ENCODE data around the gene TSPAN11. TPM values are rescaled to one million over a fixed set of nuclear protein-coding genes. Genes with fewer than 3 reads are reported as not detected.

Gene TSPAN11
- total RNA-seq, 1 donor from 2014 or later, result not detected

GRCh38 chr12:31015215-31015614 lies 88.7 kb downstream of the TSPAN11 start:
- FAIRE-seq (no peak), DNase-seq (ENCODE audit: low read depth) (no peak)
- Histone ChIP-seq H3K4me3 (ENCODE audit: low read depth, low read length) (no peak overlapping the region), H3K27me3 (ENCODE audit: control insufficient read depth, insufficient read depth, low read length) (no peaks in the 10 kb centered on the region), H3K36me3 (ENCODE audit: control insufficient read depth, insufficient read depth, low read length) (no peaks in the 10 kb centered on the region)
- no peak for TF ChIP-seq CTCF (IDR thresholded peaks at IDR 0.05; ENCODE audit: insufficient read depth, low read length, severe bottlenecking)

- Histone ChIP-seq H3K27me3 (ENCODE audit: control insufficient read depth, insufficient read depth, low read length) (no peaks in the 10 kb centered on the region), H3K4me3 (ENCODE audit: low read depth, low read length) (no peak overlapping the region), H3K36me3 (ENCODE audit: control insufficient read depth, insufficient read depth, low read length) (no peaks in the 10 kb centered on the region)
- DNase-seq (ENCODE audit: low read depth) (no peak), FAIRE-seq (no peak)
- no peak for TF ChIP-seq CTCF (IDR thresholded peaks at IDR 0.05; ENCODE audit: insufficient read depth, low read length, severe bottlenecking)
Measured at GRCh38 chr12:31016057-31016456, 89.5 kb downstream of the TSPAN11 start.

GRCh38 chr12:31017535-31017934 lies 91.0 kb downstream of the TSPAN11 start:
- Histone ChIP-seq H3K27me3 (ENCODE audit: control insufficient read depth, insufficient read depth, low read length) (no peaks in the 10 kb centered on the region), H3K4me3 (ENCODE audit: low read depth, low read length) (no peak overlapping the region), H3K36me3 (ENCODE audit: control insufficient read depth, insufficient read depth, low read length) (no peaks in the 10 kb centered on the region)
- no peak for TF ChIP-seq CTCF (IDR thresholded peaks at IDR 0.05; ENCODE audit: insufficient read depth, low read length, severe bottlenecking)
- FAIRE-seq (no peak), DNase-seq (ENCODE audit: low read depth) (no peak)

- no peaks in the 10 kb centered on the region for H3K36me3 ChIP-seq (ENCODE audit: control insufficient read depth, insufficient read depth, low read length)
- H3K27me3 ChIP-seq (ENCODE audit: control insufficient read depth, insufficient read depth, low read length), result no peaks in the 10 kb centered on the region
- TF ChIP-seq CTCF (IDR thresholded peaks at IDR 0.05; ENCODE audit: insufficient read depth, low read length, severe bottlenecking), result no peak
- DNase-seq (ENCODE audit: low read depth) (no peak), FAIRE-seq (no peak)
- H3K4me3 ChIP-seq (ENCODE audit: low read depth, low read length), result no peak overlapping the region
Measured at GRCh38 chr12:31018106-31018789, 91.7 kb downstream of the TSPAN11 start.

GRCh38 chr12:31018790-31019505 lies 92.4 kb downstream of the TSPAN11 start:
- DNase-seq (ENCODE audit: low read depth), result no peak
- no peaks in the 10 kb centered on the region for H3K27me3 ChIP-seq (ENCODE audit: control insufficient read depth, insufficient read depth, low read length)
- TF ChIP-seq CTCF (IDR thresholded peaks at IDR 0.05; ENCODE audit: insufficient read depth, low read length, severe bottlenecking), result no peak
- H3K4me3 ChIP-seq (ENCODE audit: low read depth, low read length), result no peak overlapping the region
- FAIRE-seq, result no peak
- H3K36me3 ChIP-seq (ENCODE audit: control insufficient read depth, insufficient read depth, low read length), result no peaks in the 10 kb centered on the region
